ENCODE results near the gene SLC25A22.

The SLC25A22 gene

DNA sequence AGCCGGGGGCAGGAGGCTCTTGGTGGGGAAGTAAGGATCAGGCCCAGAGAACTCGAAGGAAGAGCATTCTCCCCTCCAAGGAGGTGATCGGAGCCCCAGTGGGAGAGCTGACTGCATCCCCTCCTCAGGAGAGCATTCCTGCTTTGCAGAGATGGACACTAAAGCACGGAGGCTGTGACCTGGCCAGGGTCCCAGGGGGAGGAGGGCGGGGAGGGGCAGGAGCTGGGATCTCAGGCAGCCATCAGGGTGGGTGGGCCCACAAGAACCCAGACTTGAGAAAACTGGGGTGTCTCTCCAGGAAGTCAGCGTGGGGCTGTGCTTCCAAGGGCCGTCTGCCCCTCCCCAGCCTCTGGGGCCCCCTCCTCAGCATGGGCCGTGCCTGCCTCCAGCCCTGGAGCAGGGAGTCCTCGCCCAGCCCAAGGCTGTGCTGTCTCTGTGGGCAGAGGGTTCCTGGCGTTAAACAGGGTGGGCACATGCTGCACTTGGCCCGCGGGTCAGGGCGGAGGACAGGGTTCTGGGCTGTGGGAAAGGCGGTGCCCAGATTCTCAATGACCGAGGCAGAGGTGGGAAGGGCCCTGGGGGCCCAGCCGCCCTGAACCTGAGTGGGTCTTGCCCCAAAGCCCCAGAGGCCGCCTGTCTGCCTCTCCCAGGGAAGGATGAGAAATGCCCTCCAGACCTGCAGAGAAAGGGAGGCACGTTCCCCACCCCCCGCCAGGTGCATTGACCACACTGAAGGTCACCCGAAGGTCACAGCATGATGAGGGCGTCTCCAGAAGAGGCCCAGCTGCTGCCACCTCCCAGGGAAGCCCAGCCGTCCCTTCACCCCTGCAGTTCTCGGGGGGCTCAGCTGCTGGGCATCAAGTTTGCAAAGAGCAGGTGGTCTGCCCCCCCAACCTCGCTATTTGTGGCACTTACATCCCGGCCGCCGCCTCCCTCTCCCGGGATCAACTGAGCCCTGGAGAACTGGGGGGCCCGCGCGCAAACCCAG is 8.8 kb downstream of the SLC25A22 start:
- no peak for DNase-seq

DNA sequence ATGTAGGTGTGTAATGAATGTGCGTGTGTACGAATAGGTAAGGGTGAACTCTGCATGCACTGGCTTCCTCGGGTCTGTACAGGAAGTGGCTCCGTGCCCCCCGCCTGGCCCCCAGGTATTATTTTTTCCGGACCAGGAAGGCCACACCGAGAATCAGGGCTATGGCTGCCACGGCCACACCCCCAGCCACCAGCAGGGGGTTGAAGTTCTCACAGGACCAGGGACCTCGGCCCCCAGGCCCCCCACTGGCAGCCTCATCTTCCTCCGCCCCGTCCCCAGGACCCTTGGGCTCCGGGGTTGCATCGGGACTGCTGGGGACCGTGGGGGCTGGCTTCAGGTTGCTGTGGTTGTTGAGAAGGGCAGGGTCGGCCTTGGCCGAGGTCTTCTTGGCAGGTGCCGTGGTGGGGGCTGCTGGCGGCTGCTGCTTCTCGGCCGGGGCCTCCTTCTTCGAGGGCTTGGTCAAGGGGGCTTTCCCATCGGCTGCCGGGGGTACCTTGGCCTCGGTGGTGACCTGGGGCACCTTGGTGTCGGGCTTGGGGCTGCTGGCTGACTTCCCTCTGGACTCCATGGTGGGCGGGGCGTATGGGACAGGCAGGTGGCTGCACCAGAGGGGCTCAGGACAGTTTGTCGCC is 10.0 kb downstream of the SLC25A22 start:
- DNase-seq, result no peak

- no peak for DNase-seq
Observed at GRCh38 chr11:787084-787675, 10.9 kb downstream of the SLC25A22 start.

DNA sequence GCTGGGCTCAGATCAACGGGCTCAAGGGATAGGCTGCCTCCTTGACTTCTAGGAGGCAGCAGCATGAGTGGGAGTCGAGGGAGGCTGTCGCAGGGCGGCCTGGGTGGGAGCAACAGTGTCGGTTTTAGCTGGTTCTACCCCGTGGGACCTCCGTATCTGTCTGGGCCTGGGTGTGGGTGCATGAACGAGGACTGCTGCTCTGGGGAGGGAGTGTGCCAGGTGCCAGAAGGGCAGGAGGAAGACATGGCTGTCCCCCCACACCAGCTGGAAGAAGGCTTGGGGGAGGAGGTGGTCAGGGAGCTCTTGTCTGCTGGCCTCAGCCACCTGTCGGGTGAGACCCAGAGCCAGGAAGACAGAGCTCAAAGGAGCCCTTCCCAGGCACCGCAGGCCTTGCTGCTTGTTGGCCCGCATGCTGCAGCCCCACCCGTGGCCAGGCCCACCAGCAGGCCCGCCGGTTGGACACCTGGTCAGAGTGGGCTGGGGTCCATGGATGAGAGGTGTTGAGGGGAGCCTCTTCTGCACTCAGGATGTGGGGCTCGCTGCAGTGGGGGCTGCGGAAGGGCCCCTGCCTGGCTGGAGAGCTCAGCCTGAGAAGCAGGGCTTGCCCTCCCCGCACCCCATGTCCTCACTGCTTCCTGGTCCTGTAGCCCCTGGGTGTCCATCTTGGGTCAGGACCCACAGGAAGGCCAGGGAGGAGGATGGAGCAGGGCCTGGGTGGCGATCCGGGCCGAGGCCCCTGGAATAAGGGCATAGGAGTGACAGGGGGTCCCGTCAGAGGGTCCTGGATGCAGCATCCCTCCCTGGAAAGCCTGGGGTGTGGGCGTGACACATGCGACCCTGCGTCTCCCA is 11.6 kb downstream of the SLC25A22 start:
- DNase-seq, result no peak

GRCh38 chr11:783581-784015 is 14.5 kb downstream of the SLC25A22 start:
- peak; percentile 91 for DNase-seq

DNA sequence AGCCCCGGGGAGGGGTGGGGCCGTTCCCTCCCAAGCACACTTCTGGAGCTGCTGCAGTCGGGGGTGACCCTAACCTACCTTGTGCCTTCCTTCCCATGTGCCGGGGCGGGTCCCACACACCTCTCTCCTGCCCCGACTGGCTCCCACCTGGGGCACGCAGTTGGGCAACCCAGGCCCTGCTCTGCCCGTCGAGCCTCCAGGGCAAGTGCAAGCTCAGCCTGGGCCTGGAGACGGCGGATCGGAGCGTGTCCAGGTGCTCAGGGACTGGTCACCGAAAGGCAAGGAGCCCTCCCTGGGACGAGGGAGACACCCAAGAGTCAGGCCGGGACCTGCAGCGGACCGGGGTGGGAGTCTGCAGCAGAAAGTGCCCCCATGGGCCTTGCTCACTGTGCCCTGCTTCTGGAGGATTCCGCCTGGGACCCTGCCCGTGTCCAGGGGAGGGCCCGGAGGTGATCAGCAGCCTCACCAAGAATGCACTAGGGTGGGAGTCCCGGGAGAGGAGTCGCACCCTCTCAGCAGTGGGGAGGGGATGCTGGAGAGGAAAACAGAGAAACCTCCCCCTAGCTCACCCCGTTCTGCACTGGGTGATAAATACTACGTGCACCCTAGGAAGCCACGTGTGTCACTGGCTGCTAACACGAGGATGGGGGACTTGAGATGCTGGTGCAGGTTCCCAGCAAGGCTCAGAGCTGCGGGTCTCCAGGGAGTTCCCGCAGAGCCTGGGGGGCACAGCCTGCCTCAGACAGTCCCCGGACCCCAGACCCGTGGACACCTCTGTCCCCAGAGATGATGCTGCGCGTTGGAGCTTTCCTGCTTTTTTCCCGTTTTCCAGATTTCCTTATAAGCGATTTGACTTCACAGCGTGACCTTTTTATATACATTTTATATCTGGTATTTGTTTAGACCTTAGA is 15.6 kb downstream of the SLC25A22 start:
- no peak for DNase-seq

- DNase-seq, result no peak
Observed at GRCh38 chr11:779955-780532, 18.0 kb downstream of the SLC25A22 start.

DNA sequence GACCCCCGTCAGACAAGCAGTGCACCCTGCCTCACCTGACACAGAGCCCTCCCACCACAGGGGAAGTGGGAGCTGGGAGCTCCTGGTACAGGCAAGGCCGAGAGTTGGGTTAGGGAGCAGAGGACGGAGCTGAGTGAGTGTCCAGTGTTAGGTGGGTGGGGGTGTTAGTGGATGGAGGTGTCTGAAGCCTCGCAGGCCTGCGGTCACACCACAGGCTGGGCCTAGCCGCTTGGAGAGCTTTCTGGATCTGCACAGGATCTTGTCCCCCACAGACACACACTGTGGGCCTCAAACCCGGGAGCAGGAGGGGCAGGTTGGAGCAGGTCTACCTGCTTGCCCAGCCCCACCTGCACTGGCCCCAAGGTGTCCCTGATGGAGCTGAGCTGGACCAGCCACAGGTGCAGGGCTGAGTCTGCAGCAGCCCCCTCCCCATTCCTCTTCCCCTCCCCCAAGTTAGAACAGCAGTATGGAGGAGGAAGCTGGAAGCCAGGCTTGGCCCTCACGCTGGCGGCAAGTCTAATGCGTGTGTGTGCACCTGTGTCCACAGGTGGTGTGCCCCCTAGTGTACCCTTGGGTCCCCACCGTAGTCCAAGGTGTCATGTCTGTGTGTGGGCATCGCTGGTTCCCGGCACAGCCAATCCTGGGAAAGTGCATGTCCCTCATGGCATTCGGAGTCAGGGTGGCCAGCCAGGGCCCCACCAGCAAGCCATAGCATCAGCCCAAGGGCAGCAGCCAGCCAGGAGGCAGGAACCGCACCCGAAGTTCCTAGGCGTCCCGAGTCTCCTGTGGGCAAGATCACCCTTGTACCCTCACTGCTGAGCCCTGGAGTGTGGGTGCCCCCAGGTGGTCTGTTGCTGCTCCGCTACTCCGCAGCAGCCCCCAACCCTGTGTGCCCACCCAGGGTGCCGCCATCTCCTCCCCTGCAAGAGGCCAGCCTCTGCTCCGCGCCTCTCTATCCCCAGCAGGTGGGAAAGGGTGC is 18.8 kb downstream of the SLC25A22 start:
- no peak for DNase-seq

- peak; percentile 66 for DNase-seq
Observed at GRCh38 chr11:777288-778255, 20.5 kb downstream of the SLC25A22 start, which contains the start of gene GATD1. GATD1 (minus strand) TSS chr11:777487; CDS start chr11:777462, 25 bp downstream.

GRCh38 chr11:776561-777287 is 21.4 kb downstream of the SLC25A22 start:
- no peak for DNase-seq

DNA sequence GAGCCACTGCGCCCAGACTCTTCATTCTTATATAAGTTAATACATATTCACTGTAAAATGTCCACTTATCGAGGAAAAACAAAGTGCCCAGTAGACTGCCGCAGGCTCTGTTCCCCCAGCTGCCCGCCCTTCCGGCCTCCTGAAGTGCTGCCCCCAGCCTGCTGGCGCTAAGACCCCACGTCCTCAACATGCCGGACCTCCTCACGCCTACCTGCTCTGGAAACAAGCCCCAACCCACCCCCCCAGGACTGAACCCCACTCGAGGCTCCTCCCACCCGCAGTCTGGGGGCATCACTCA is 21.9 kb downstream of the SLC25A22 start:
- DNase-seq, result no peak

- no peak for DNase-seq
Observed at GRCh38 chr11:774873-775592, 23.0 kb downstream of the SLC25A22 start.

DNA sequence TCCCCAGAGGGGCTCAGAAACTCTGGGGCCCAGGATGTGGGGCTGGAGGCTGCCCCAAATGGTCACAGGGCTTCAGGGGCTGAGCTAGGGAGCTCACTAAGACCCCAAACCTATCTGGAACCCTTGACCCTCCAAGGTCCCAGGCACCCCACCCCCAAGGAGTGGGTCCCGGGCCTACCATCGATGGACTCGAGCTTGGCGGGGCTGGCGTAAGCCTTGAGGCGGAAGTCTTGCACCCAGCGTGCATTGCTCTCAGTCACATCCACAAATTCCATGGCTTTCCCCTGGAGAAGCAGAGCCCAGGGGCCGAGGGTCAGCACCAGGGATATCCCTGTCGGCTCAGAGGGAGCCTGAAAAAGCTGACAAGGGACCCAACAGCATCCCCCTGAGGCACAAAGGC is 24.3 kb downstream of the SLC25A22 start:
- DNase-seq, result no peak

DNA sequence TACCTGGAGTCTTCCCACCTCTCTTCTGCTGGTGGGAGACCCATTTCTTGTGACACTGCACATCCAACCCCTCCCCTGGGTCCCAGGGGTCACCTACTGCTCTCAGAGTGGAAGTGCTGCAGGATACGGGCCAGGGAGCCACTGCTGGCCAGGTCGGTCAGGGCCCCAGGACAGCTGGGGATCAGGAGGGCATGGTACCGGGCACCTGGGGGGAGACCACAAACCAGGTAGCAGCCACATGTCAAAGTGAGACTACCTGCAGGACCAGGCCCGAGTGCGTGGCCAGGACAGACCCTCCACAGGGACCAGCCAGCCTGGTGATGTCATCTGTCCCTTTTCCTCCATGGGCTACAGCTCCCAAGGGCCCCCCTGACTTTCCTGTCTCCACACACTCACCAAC is 24.7 kb downstream of the SLC25A22 start:
- DNase-seq, result no peak

DNA sequence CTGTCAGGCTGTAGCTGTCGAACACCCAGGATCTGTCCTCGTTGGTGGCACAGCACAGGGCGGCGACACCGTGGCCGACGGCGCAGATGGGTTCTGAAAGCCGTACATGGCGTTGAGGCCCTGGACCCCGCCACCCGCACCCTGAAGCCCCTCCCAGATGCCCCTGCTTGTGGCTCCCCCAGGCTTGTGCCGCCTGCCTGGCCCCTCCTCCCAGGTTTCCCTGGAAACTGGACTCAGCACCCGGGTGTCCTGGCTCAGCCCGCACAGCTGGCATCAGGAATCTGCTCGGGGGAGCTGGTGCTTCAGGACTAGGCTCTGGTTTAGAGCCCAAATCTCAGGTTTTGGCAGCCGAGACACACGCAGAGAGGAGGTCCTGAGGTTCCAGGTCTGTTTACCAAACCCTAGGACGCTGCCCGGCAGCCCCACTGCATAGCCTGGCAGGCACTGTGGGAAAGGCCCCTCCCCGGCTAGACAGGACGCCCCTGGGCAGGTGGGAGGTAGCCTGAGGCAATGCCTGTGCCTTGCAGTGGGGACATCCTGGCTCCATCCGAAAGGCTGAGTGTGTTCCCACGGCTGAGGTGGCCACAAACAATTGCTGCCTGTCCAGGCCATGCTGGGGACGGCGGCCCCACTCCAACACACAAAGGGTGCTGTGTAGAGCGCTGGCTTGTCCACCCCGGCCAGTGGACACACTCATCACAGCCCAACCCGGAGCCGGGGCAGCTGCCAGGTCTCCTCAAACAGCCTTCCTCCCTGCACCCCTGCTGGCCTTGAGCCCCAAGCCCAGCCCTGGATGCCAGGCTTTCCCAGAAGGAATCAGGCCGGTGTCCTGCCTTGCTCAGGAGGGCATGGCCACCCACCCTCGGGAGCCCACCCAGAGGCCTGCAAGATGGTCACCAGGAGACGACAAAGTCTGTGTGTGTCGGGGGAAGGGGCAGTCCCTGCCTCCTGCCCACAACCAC is 25.4 kb downstream of the SLC25A22 start:
- DNase-seq, result no peak

DNA sequence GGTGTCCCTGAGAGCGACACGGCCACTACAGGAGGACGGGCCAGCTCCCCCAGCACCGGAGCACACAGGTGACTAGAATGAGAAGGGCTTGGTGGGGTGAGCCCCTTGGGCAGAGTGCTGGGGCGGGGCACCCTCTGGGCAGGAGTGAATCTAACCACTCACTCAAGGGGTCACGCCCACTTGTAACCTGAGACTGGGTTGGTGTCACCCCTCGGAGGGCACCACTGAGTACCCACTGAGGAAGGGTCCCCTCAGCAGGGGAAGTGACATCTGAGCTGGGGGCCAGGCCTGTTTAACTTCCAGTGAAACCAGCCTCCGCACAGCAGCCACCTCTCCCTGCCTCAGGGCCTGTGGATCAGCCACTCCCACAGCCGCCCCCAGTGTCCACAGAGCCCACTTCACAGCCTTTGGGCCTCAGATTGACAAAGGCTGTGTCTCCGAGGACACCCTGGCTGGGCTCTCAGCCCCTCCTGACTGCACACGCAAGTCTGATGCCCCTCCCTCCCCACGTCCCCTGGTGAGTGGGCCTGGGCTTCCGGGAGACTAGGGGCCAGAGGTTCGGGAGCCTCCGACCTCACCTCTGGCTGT is 26.4 kb downstream of the SLC25A22 start:
- DNase-seq, result no peak
